ENCODE data around the gene GFAP. TPM values are rescaled to one million over a fixed set of nuclear protein-coding genes. Genes with fewer than 3 reads are reported as not detected.

The GFAP gene
- polyA plus RNA-seq, 3 donors, result 1.3 to 8.3 (median 3.4) TPM

Other genes starting within 250 kb of the GFAP start
- gene CCDC43, start 225.7 kb downstream of the GFAP start, polyA plus RNA-seq, result 10 to 100 TPM in 1 of 3 donors, 1 to 10 TPM in 2; 8.6 to 18.2 (median 9.3) TPM
- gene DBF4B, start 206.8 kb downstream of the GFAP start, polyA plus RNA-seq, result 1 to 10 TPM; 1.9 to 4.9 (median 2.4) TPM
- 1 to 10 TPM in 1 of 3 donors, under 1 TPM in 2; 0.17 to 1.5 (median 0.73) TPM for gene ADAM11, start 156.5 kb downstream of the GFAP start, polyA plus RNA-seq
- 1 to 10 TPM in 2 of 3 donors, under 1 TPM in 1; 0.95 to 7.4 (median 6.2) TPM for gene GJC1, start 85.2 kb downstream of the GFAP start, polyA plus RNA-seq
- gene HIGD1B, start 67.6 kb downstream of the GFAP start, polyA plus RNA-seq, result 10 to 100 TPM in 2 of 3 donors, 1 to 10 TPM in 1; 2.1 to 16.2 (median 10.7) TPM
- gene EFTUD2, start 16.1 kb downstream of the GFAP start, polyA plus RNA-seq, result 10 to 100 TPM; 18.7 to 45.7 (median 23.8) TPM
- gene KIF18B, start 32.3 kb upstream of the GFAP start, polyA plus RNA-seq, result under 1 TPM; 0.04 to 0.22 (median 0.09) TPM
- 1 to 10 TPM; 1.7 to 2.1 (median 1.9) TPM for gene C1QL1, start 52.8 kb upstream of the GFAP start, polyA plus RNA-seq
- 10 to 100 TPM in 2 of 3 donors, 1 to 10 TPM in 1; 8.8 to 21.5 (median 19.7) TPM for gene DCAKD, start 136.1 kb upstream of the GFAP start, polyA plus RNA-seq
- gene NMT1, start 145.8 kb upstream of the GFAP start, polyA plus RNA-seq, result 10 to 100 TPM; 22.1 to 46.5 (median 41.2) TPM
- gene PLCD3, start 217.0 kb upstream of the GFAP start, polyA plus RNA-seq, result 10 to 100 TPM in 2 of 3 donors, 1 to 10 TPM in 1; 6.9 to 49.7 (median 42.4) TPM
- gene ACBD4, start 220.2 kb upstream of the GFAP start, polyA plus RNA-seq, result 10 to 100 TPM; 11.2 to 17.4 (median 15.6) TPM
- 10 to 100 TPM in 2 of 3 donors, 1 to 10 TPM in 1; 5.4 to 24.9 (median 13.4) TPM for gene HEXIM1, start 233.0 kb upstream of the GFAP start, polyA plus RNA-seq
- gene HEXIM2, start 246.4 kb upstream of the GFAP start, polyA plus RNA-seq, result 1 to 10 TPM; 5.4 to 8.0 (median 7.8) TPM

All from adipose tissue (tissue), 3 donors.